ENCODE data around the gene LGALS3BP. TPM values are rescaled to one million over a fixed set of nuclear protein-coding genes. Genes with fewer than 3 reads are reported as not detected.

The LGALS3BP gene
- total and polyA plus RNA-seq, 2 of the 4 experiments (the other 2 are of a cell fraction): 33.7 to 273 TPM

DNA sequence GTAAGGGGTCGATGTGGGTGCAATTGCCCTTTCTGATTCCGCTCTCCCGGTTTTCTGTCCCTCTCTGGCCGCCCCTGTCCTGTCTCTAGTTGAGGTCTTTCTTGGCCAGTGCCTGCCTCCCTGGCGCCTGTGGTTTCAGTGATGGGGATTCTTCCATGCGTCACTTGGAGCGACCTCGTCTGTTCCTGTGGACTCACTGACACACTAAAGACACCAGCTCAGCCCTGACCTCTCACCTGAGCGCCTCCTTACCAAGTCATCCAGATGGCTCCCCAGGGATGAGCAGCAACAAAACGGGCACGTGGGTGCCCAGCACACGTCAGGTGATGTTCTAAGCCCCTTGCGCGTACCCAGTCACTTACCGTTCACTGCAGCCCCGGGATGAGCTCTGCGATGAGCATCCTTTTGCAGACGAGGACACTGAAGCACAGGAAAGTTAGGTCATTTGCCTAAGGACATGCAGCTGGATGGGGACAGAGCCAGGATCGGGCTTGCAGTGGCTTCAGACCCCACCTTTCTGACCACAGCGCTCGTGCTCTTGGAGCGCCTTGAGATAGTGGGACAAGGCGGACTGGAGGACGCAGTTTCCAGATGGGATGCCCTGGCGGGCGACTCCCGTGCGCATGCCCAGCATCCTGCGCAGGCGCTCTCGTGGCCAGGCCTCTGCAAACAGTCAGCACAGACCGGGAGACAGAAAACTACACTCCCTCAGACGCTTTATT is 11.5 kb upstream of the LGALS3BP start:
- Histone ChIP-seq H3K9ac (ENCODE audit: low read depth, low read length) (no peak overlapping the region), H3K9me3 (ENCODE audit: control insufficient read depth, insufficient read depth, low read length) (no peaks in the 10 kb centered on the region), H3K18ac (ENCODE audit: low read depth, low read length) (no peak overlapping the region), H3K27me3 (ENCODE audit: control insufficient read depth, insufficient read depth, low read length) (no peaks in the 10 kb centered on the region), H3K4me1 (ENCODE audit: control insufficient read depth, insufficient read depth, low read length) (peaks cover 5% of the 10 kb centered on the region), H3K79me1 (ENCODE audit: low read depth in 1 of 2, low read length in 2 of 2) (peaks cover 10 to 42% of the 10 kb centered on the region in 2 experiments), H3K4ac (ENCODE audit: low read depth, low read length) (no peak overlapping the region), H4K91ac (ENCODE audit: insufficient read depth, low read depth, low read length) (no peak overlapping the region), H2BK120ac (ENCODE audit: low read depth, low read length) (no peak overlapping the region), H3K4me2 (ENCODE audit: low read depth, low read length) (no peak overlapping the region), H3K36me3 (ENCODE audit: control insufficient read depth, insufficient read depth, low read length) (peaks cover 50% of the 10 kb centered on the region), H3K14ac (replicated peaks; ENCODE audit: low read depth, low read length) (no peak overlapping the region), H2AK9ac (replicated peaks; ENCODE audit: low read depth, low read length, poor library complexity) (no peak overlapping the region), H2AK5ac (ENCODE audit: low read depth, low read length) (no peak overlapping the region), H2BK5ac (ENCODE audit: low read depth, low read length, poor library complexity, severe bottlenecking) (no peak overlapping the region), H3K27ac (ENCODE audit: insufficient read depth, low read length) (no peak overlapping the region), H2BK15ac (ENCODE audit: low read depth, low read length) (no peak overlapping the region), H3K9me1 (ENCODE audit: insufficient read depth, low read length) (peaks cover 4% of the 10 kb centered on the region; the same call in 1 of the 2 replicates), H4K5ac (ENCODE audit: low read depth, low read length) (no peak overlapping the region), H3K56ac (ENCODE audit: extremely low read depth, insufficient read depth, low read length) (no peak overlapping the region), H2AFZ (replicated peaks; ENCODE audit: low read length, poor library complexity) (no peak overlapping the region), H4K20me1 (ENCODE audit: insufficient read depth, low read length) (peaks cover 11% of the 10 kb centered on the region), H4K8ac (ENCODE audit: low read depth in 2 of 2, low read length in 2 of 2) (no peak overlapping the region), H3K23ac (ENCODE audit: low read depth, low read length) (no peak overlapping the region), H3K4me3 (ENCODE audit: insufficient read depth, low read depth, low read length) (no peak overlapping the region), H2BK20ac (ENCODE audit: low read depth, low read length) (no peak overlapping the region)
- BruUV-seq (replicated peaks): no TSS peak
- dilution Hi-C loops (cut with HindIII; ENCODE audit: low sequenced_read_pairs, unreplicated experiment) (no loop called here), intact Hi-C loops (cut with micrococcal nuclease) (no loop called here), in situ Hi-C loops (cut with MboI; ENCODE audit: low sequenced_read_pairs) (no loop called here)
- ChIA-PET POLR2A (ENCODE audit: unreplicated experiment) (no interaction called here), CTCF (no interaction called here)
- no peak for DNase-seq
- TF ChIP-seq MXI1 (IDR thresholded peaks at IDR 0.05; ENCODE audit: borderline replicate concordance, low read depth, low read length) (no peak), SMC3 (IDR thresholded peaks at IDR 0.05; ENCODE audit: low read depth, low read length) (no peak), CHD1 (IDR thresholded peaks at IDR 0.05; ENCODE audit: low read depth, low read length) (no peak), POLR2A (IDR thresholded peaks at IDR 0.05; ENCODE audit: low read depth, low read length) (no peak), CEBPB (IDR thresholded peaks at IDR 0.05; ENCODE audit: low read depth, low read length) (no peak), RCOR1 (IDR thresholded peaks at IDR 0.05; ENCODE audit: insufficient replicate concordance, low read length) (no peak), USF2 (IDR thresholded peaks at IDR 0.05; ENCODE audit: low read depth, low read length) (no peak), FOS (IDR thresholded peaks at IDR 0.05; ENCODE audit: low read depth, low read length) (no peak), RAD21 (IDR thresholded peaks at IDR 0.05; ENCODE audit: low read length) (no peak), MAZ (IDR thresholded peaks at IDR 0.05; ENCODE audit: borderline replicate concordance, low read depth, low read length) (no peak), BHLHE40 (IDR thresholded peaks at IDR 0.05; ENCODE audit: low read depth, low read length) (no peak)
- TF ChIP-seq, protein P1, sequence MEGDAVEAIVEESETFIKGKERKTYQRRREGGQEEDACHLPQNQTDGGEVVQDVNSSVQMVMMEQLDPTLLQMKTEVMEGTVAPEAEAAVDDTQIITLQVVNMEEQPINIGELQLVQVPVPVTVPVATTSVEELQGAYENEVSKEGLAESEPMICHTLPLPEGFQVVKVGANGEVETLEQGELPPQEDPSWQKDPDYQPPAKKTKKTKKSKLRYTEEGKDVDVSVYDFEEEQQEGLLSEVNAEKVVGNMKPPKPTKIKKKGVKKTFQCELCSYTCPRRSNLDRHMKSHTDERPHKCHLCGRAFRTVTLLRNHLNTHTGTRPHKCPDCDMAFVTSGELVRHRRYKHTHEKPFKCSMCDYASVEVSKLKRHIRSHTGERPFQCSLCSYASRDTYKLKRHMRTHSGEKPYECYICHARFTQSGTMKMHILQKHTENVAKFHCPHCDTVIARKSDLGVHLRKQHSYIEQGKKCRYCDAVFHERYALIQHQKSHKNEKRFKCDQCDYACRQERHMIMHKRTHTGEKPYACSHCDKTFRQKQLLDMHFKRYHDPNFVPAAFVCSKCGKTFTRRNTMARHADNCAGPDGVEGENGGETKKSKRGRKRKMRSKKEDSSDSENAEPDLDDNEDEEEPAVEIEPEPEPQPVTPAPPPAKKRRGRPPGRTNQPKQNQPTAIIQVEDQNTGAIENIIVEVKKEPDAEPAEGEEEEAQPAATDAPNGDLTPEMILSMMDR (conservative IDR thresholded peaks at IDR 0.05; ENCODE audit: low read depth, low read length): no peak
- 99% methylated on average over 20 of the region's 33 CpGs; no CpG with 5 or more reads in 1 of the 2 experiments for WGBS, 2 experiments (ENCODE audit: extremely low coverage in 2 of 2, insufficient read length in 1 of 2)
- no peak for ATAC-seq (ENCODE audit: low read depth)
